IMR-90 (cell line): ENCODE data around the gene MED26.

Experiments used
- CTCF ChIP-seq: conservative IDR thresholded peaks from 2 replicates; pipeline ENCODE4 v1.5.1; 2012; ENCODE audit warnings: mild to moderate bottlenecking, low read depth, low read length, improper control_type of control experiment
- ELK1 ChIP-seq: fragments of 150-350 bp; IDR thresholded peaks from 2 replicates; pipeline ENCODE4 v1.6.1; 2016; ENCODE audit warnings: low read depth, mild to moderate bottlenecking, low read length, moderate library complexity, borderline replicate concordance
- FOS ChIP-seq: fragments of 150-350 bp; IDR thresholded peaks from 2 replicates; pipeline ENCODE4 v1.6.1; 2016; ENCODE audit warnings: low read depth, low read length
- MXI1 ChIP-seq: IDR thresholded peaks from 2 replicates; pipeline ENCODE4 v1.6.1; 2012; ENCODE audit warnings: low read depth, mild to moderate bottlenecking, low read length, moderate library complexity, borderline replicate concordance
- POLR2A ChIP-seq: IDR thresholded peaks from 2 replicates; pipeline ENCODE4 v1.6.1; 2012; ENCODE audit warnings: mild to moderate bottlenecking, low read depth, low read length
- RAD21 ChIP-seq: IDR thresholded peaks from 2 replicates; pipeline ENCODE4 v1.6.1; 2012; ENCODE audit warnings: low read length, improper control_type of control experiment
- USF2 ChIP-seq: fragments of 150-350 bp; IDR thresholded peaks from 2 replicates; pipeline ENCODE4 v1.6.1; 2017; ENCODE audit warnings: mild to moderate bottlenecking, antibody characterized with exemption, low read length, low read depth

- TF ChIP-seq CTCF (no peak), ELK1 (no peak), POLR2A (no peak), USF2 (no peak), MXI1 (no peak), RAD21 (no peak), FOS (no peak)
Measured at GRCh38 chr19:16573296-16573695, 54.7 kb downstream of the MED26 start.
